Osteoblast (primary cell): ENCODE results near the gene TAOK2. TPM values are rescaled to one million over a fixed set of nuclear protein-coding genes. Genes with fewer than 3 reads are reported as not detected.

Experiments
- DNase-seq: peaks from one replicate; pipeline ENCODE4 v3.0.0; 2011; ENCODE audit warnings: low spot score, mixed read lengths; ENCODE audit not compliant: insufficient read length; ENCODE audit errors: missing footprints
- H2AFZ ChIP-seq: 2 replicates; pipeline ENCODE4 v1.6.0; 2011; ENCODE audit warnings: mild to moderate bottlenecking, low read length
- H3K27ac ChIP-seq: 2 replicates; pipeline ENCODE4 v1.5.1; 2011; ENCODE audit warnings: mild to moderate bottlenecking, low read depth, low read length, moderate library complexity
- H3K27me3 ChIP-seq: 2 replicates; pipeline ENCODE4 v1.6.0; 2012; ENCODE audit warnings: mild to moderate bottlenecking, control low read depth, inconsistent platforms, low read length, moderate library complexity; ENCODE audit not compliant: insufficient read depth
- H3K36me3 ChIP-seq: 2 replicates; pipeline ENCODE4 v1.5.1; 2011; ENCODE audit warnings: mild to moderate bottlenecking, low read length, control low read depth, moderate library complexity; ENCODE audit not compliant: insufficient read depth
- H3K4me1 ChIP-seq: 2 replicates; pipeline ENCODE4 v1.5.1; 2011; ENCODE audit warnings: mild to moderate bottlenecking, low read length, control low read depth, moderate library complexity; ENCODE audit not compliant: insufficient read depth
- H3K4me2 ChIP-seq: 2 replicates; pipeline ENCODE4 v1.6.0; 2011; ENCODE audit warnings: mild to moderate bottlenecking, low read length; ENCODE audit not compliant: insufficient read depth
- H3K4me3 ChIP-seq: fragments of 200-600 bp; sonication (generic); 3 replicates; pipeline ENCODE4 v1.5.1; 2012; ENCODE audit warnings: mild to moderate bottlenecking, low read length, inconsistent platforms; ENCODE audit not compliant: insufficient read depth
- H3K79me2 ChIP-seq: 2 replicates; pipeline ENCODE4 v1.6.0; 2012; ENCODE audit warnings: mild to moderate bottlenecking, low read length, control low read depth, inconsistent platforms; ENCODE audit not compliant: insufficient read depth
- H3K9me3 ChIP-seq: 2 replicates; pipeline ENCODE4 v1.5.1; 2011; ENCODE audit warnings: low read depth, low read length, control low read depth
- H4K20me1 ChIP-seq: 2 replicates; pipeline ENCODE4 v1.6.0; 2012; ENCODE audit warnings: mild to moderate bottlenecking, low read length, control low read depth; ENCODE audit not compliant: insufficient read depth
- CTCF ChIP-seq: IDR thresholded peaks from 2 replicates; pipeline ENCODE4 v1.5.1; 2011; ENCODE audit warnings: mild to moderate bottlenecking, low read depth, low read length, moderate library complexity; ENCODE audit errors: extremely low read depth
- total RNA-seq: library from RNA; depleted of rRNA; stranded (reverse); fragments of >200 nt; gene quantifications from 2 replicates; pipeline ENCODE4 v1.2.3, GENCODE V29; 2012

TAOK2 gene
- total RNA-seq, 1 donor = 39.1 TPM

GRCh38 chr16:30006659-30007377 lies 33.1 kb downstream of the TAOK2 start:
- Histone ChIP-seq H3K9me3 (no peaks in the 10 kb centered on the region), H3K4me1 (peaks cover under 1% of the 10 kb centered on the region), H3K4me3 (no peak overlapping the region), H3K79me2 (no peaks in the 10 kb centered on the region), H3K4me2 (no peak overlapping the region), H2AFZ (no peak overlapping the region), H3K36me3 (peaks cover 1% of the 10 kb centered on the region), H3K27ac (no peak overlapping the region), H3K27me3 (peaks cover 23% of the 10 kb centered on the region), H4K20me1 (no peaks in the 10 kb centered on the region)
- no peak for TF ChIP-seq CTCF
- no peak for DNase-seq

- Histone ChIP-seq H4K20me1 (no peaks in the 10 kb centered on the region), H3K4me2 (no peak overlapping the region), H3K4me1 (peaks cover 6% of the 10 kb centered on the region), H3K27me3 (peaks cover 30% of the 10 kb centered on the region), H3K9me3 (no peaks in the 10 kb centered on the region), H2AFZ (no peak overlapping the region), H3K4me3 (no peak overlapping the region), H3K27ac (no peak overlapping the region), H3K79me2 (no peaks in the 10 kb centered on the region), H3K36me3 (no peaks in the 10 kb centered on the region)
- DNase-seq = peak; percentile 84
- no peak for TF ChIP-seq CTCF
Observed at GRCh38 chr16:30007378-30007895, 33.8 kb downstream of the TAOK2 start.

- Histone ChIP-seq H2AFZ (no peak overlapping the region), H3K9me3 (no peaks in the 10 kb centered on the region), H3K4me2 (no peak overlapping the region), H4K20me1 (no peaks in the 10 kb centered on the region), H3K36me3 (no peaks in the 10 kb centered on the region), H3K4me3 (no peak overlapping the region), H3K4me1 (peaks cover 6% of the 10 kb centered on the region), H3K27ac (no peak overlapping the region), H3K79me2 (no peaks in the 10 kb centered on the region), H3K27me3 (peaks cover 30% of the 10 kb centered on the region)
- peak; percentile 95 for DNase-seq
- no peak for TF ChIP-seq CTCF
Observed at GRCh38 chr16:30009085-30009862, 35.6 kb downstream of the TAOK2 start.
